Posterior cingulate gyrus (tissue), 11 donors: ENCODE measurements around the gene COMMD1.
"Not testable (repeated sequence)": the region's sequence is repeated elsewhere in the genome, so short reads cannot be mapped to it uniquely, and the experiment has no call there.

Experiments used
- DNase-seq, 10 donors: peaks; one replicate each; pipeline versions ENCODE4 v3.0.0 to v3.0.0-alpha.2; 2020 to 2021; ENCODE audit warnings: mixed read lengths in 3 of 10
- intact Hi-C: fragments of 100-400 bp; cut with DNase I; formaldehyde crosslinking; loops from one replicate; pipeline ENCODE4 v1.15.1; 2023

The COMMD1 gene

GRCh38 chr2:61961231-61961901 is 55.9 kb downstream of the COMMD1 start:
- intact Hi-C loops = no loop called here
- DNase-seq = no peak

- DNase-seq = no peak
- intact Hi-C loops = no loop called here
These were observed 56.9 kb downstream of the COMMD1 start for GRCh38 chr2:61962095-61962984.

- intact Hi-C loops = no loop called here
These were observed 60.7 kb downstream of the COMMD1 start for GRCh38 chr2:61966087-61966727.

GRCh38 chr2:61967262-61967661 is 61.8 kb downstream of the COMMD1 start:
- no peak for DNase-seq
- intact Hi-C loops = no loop called here

More at GRCh38 chr2:61966087-61966727, 60.7 kb downstream of the COMMD1 start:
- no peak for DNase-seq

- DNase-seq = no peak
- intact Hi-C loops = no loop called here
These were observed 63.9 kb downstream of the COMMD1 start for GRCh38 chr2:61969376-61969775.

GRCh38 chr2:61970807-61971556 is 65.5 kb downstream of the COMMD1 start:
- intact Hi-C loops = no loop called here
- DNase-seq = no peak

GRCh38 chr2:61978522-61978921 is 73.0 kb downstream of the COMMD1 start:
- intact Hi-C loops = no loop called here
- no peak for DNase-seq

- intact Hi-C loops = no loop called here
- no peak for DNase-seq
These were observed 75.3 kb downstream of the COMMD1 start for GRCh38 chr2:61980758-61981157.

- intact Hi-C loops = no loop called here
- no peak for DNase-seq
These were observed 79.2 kb downstream of the COMMD1 start for GRCh38 chr2:61984682-61985081.

- intact Hi-C loops = no loop called here
These were observed 83.2 kb downstream of the COMMD1 start for GRCh38 chr2:61988462-61989366.

GRCh38 chr2:61993422-61994024 is 88.0 kb downstream of the COMMD1 start:
- DNase-seq = peak in 2 of 10 donors; percentile 11 to 59

More at GRCh38 chr2:61988462-61989366, 83.2 kb downstream of the COMMD1 start:
- DNase-seq = peak in 1 of 10 donors; percentile 9

GRCh38 chr2:61994531-61994930 is 89.1 kb downstream of the COMMD1 start:
- no peak for DNase-seq
- intact Hi-C loops = loop anchor here (5.0 kb wide), 1 partner anchor 77 kb away; no protein-coding TSS in a partner anchor

More at GRCh38 chr2:61993422-61994024, 88.0 kb downstream of the COMMD1 start:
- intact Hi-C loops = loop anchor here (1.0 to 5.0 kb wide), 2 partner anchors 76 to 418 kb away; no protein-coding TSS in a partner anchor

- intact Hi-C loops = no loop called here
- no peak for DNase-seq
These were observed 89.6 kb downstream of the COMMD1 start for GRCh38 chr2:61995065-61995464.

GRCh38 chr2:61995515-61995914 is 90.0 kb downstream of the COMMD1 start:
- no peak for DNase-seq
- intact Hi-C loops = no loop called here

GRCh38 chr2:61998426-61998825 is 93.0 kb downstream of the COMMD1 start:
- no peak for DNase-seq
- intact Hi-C loops = no loop called here

GRCh38 chr2:62000538-62000937 is 95.1 kb downstream of the COMMD1 start:
- intact Hi-C loops = no loop called here
- DNase-seq = no peak

- intact Hi-C loops = no loop called here
- DNase-seq = no peak
These were observed 96.0 kb downstream of the COMMD1 start for GRCh38 chr2:62001431-62001830.

- intact Hi-C loops, DNase-seq: not testable (repeated sequence)
These were observed 99.0 kb downstream of the COMMD1 start for GRCh38 chr2:62004428-62004827.

- intact Hi-C loops = no loop called here
These were observed 102.1 kb downstream of the COMMD1 start for GRCh38 chr2:62007555-62007954.

More at GRCh38 chr2:62007555-62007954, 102.1 kb downstream of the COMMD1 start:
- DNase-seq = no peak
